Eye (tissue), 1 donor: ENCODE data around the gene PSMD14.
A peak's percentile ranks its signal among the peaks of the same experiment; 100 is the strongest.

Experiments used
- DNase-seq: peaks from one replicate; pipeline ENCODE4 v3.0.0-alpha.2; 2015

Gene PSMD14

GRCh38 chr2:161420406-161421074 is 112.3 kb downstream of the PSMD14 start:
- peak; percentile 65 for DNase-seq

- DNase-seq = peak; percentile 50
Observed at GRCh38 chr2:161421686-161422085, 113.5 kb downstream of the PSMD14 start.

- peak; percentile 72 for DNase-seq
Observed at GRCh38 chr2:161422816-161423403, 114.7 kb downstream of the PSMD14 start.

- DNase-seq = peak; percentile 78
Observed at GRCh38 chr2:161423421-161424393, 115.5 kb downstream of the PSMD14 start.

GRCh38 chr2:161424394-161424769 is 116.2 kb downstream of the PSMD14 start:
- DNase-seq = no peak

- DNase-seq = peak; percentile 77
Observed at GRCh38 chr2:161424891-161425727, 116.9 kb downstream of the PSMD14 start.

- DNase-seq = peak; percentile 65
Observed at GRCh38 chr2:161425728-161426454, 117.7 kb downstream of the PSMD14 start.

GRCh38 chr2:161426455-161426921 is 118.3 kb downstream of the PSMD14 start:
- no peak for DNase-seq

GRCh38 chr2:161426922-161427663 is 118.9 kb downstream of the PSMD14 start:
- peak; percentile 87 for DNase-seq

- DNase-seq = no peak
Observed at GRCh38 chr2:161427664-161428587, 119.7 kb downstream of the PSMD14 start.

GRCh38 chr2:161430386-161430785 is 122.2 kb downstream of the PSMD14 start:
- no peak for DNase-seq

- DNase-seq = no peak
Observed at GRCh38 chr2:161432107-161432506, 123.9 kb downstream of the PSMD14 start.

- no peak for DNase-seq
Observed at GRCh38 chr2:161434118-161434517, 125.9 kb downstream of the PSMD14 start.

- DNase-seq = no peak
Observed at GRCh38 chr2:161436411-161436810, 128.2 kb downstream of the PSMD14 start.

- DNase-seq = no peak
Observed at GRCh38 chr2:161438598-161438997, 130.4 kb downstream of the PSMD14 start.

- DNase-seq = no peak
Observed at GRCh38 chr2:161445097-161445496, 136.9 kb downstream of the PSMD14 start.

- no peak for DNase-seq
Observed at GRCh38 chr2:161448431-161448830, 140.2 kb downstream of the PSMD14 start.
